ENCODE results near the gene SLC66A2. TPM values are rescaled to one million over a fixed set of nuclear protein-coding genes. Genes with fewer than 3 reads are reported as not detected.

Gene SLC66A2
- total and polyA plus RNA-seq, 2 donors (not counting 1 experiment from before 2014, with no cell fraction given), result 44.4 to 45.1 TPM

DNA sequence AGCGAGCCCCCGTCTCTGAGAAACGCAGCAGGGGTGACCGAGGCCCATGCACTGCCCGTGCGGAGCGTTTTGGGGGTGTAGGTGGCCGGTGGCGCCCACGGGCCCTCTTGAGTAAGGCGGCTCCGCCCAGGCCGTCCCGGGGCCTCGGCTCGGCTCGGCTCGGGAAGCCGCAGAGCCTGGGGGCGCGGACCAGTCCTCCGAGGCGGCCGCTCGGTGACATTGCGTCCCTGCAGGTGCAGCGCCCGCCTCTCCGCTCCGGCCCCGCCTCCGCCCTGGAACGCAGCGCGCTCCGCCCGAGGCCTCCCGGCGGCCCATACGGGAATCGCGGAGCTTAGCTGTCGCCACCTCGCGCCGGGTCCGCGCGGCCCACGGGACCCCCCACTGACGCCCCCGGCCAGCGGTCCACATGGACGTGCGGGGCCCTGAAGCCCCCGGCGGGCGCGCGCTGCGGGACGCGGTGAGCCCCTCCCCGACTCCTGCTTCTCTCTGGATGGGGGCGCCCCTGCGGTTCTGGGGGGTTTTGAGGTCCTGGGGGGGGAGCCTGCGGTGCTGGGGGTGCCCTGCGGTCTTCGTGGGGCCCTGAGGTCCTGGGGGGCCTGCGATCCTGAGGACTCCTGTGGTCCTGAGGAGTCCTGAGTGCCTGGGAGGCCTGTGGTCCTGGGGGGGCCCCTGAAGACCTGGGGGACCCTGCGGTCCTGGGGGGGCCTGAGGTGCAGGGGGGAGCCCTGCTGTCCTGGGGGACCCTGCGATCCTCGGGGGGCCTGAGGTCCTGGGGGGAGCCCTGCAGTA, 13.1 kb upstream of the SLC66A2 start, which contains the start of gene HSBP1L1:
HSBP1L1 (plus strand) TSS at position 314 of the 789 bp plus-strand sequence; CDS start at position 407, 93 bp downstream.
- peak within 1 kb of the TSS; percentile 74 for H3K4me3 Mint-ChIP-seq
- POLR2A ChIA-PET, result interaction anchor here (1.0 kb wide), 1 partner anchor 284 kb away, joined by 3 read pairs; no protein-coding TSS in a partner anchor
- H3K9me3 Mint-ChIP-seq (ENCODE audit: insufficient read depth), result no peaks in the 10 kb centered on the region
- intact Hi-C loops (cut with micrococcal nuclease), result loop anchor here (1.0 to 5.0 kb wide), 3 partner anchors 13 to 167 kb away; partner anchors contain the start of genes KCNG2, SLC66A2 and TXNL4A
- peak within 1 kb of the TSS; percentile 96 for H3K4me2 ChIP-seq (replicated peaks; ENCODE audit: low read depth, low read length, poor library complexity, severe bottlenecking)
- H3K9ac ChIP-seq (ENCODE audit: low read length), result peak within 1 kb of the TSS; percentile 68
- peaks cover 23 to 41% of the 10 kb centered on the region in 2 donors for H3K4me1 ChIP-seq (ENCODE audit: control insufficient read depth in 2 of 2, insufficient read depth in 2 of 2, low read length in 2 of 2)
- peak within 1 kb of the TSS in 4 of 5 experiments; percentile 37 to 63 (median 56) for H3K4me3 ChIP-seq (ENCODE audit: control extremely low read depth in 1 of 5, extremely low read depth in 1 of 5, insufficient read depth in 1 of 5, low read depth in 2 of 5, low read length in 4 of 5)
- H3K4me1 Mint-ChIP-seq, result peaks cover 39% of the 10 kb centered on the region
- H3K27me3 Mint-ChIP-seq, result no peaks in the 10 kb centered on the region
- H3K36me3 ChIP-seq (replicated peaks in 1 of 2; ENCODE audit: control extremely low read depth in 1 of 2, control insufficient read depth in 1 of 2, extremely low read depth in 1 of 2, insufficient read depth in 2 of 2, low read length in 1 of 2), result no peaks in the 10 kb centered on the region
- H3K27ac Mint-ChIP-seq, result peak within 1 kb of the TSS; percentile 77
- H2AFZ ChIP-seq (ENCODE audit: insufficient read depth, low read depth, low read length, poor library complexity, severe bottlenecking), result peak within 1 kb of the TSS; percentile 75
- H3K9me3 ChIP-seq (ENCODE audit: control extremely low read depth in 1 of 3, control insufficient read depth in 2 of 3, insufficient read depth in 1 of 3, low read length in 2 of 3), result peaks cover 0 to 14% (median 0%) of the 10 kb centered on the region in 3 donors
- H3K79me2 ChIP-seq (ENCODE audit: control insufficient read depth, insufficient read depth, low read length), result no peaks in the 10 kb centered on the region
- H3K27me3 ChIP-seq (replicated peaks in 1 of 4; ENCODE audit: control extremely low read depth in 1 of 4, control insufficient read depth in 3 of 4, insufficient read depth in 4 of 4, low read length in 3 of 4), result peaks cover 0 to 6% (median 0%) of the 10 kb centered on the region in 4 experiments
- peak within 1 kb of the TSS in 1 of 2 donors; percentile 41 for H3K27ac ChIP-seq (ENCODE audit: low read length in 2 of 2)
- CTCF ChIA-PET, result interaction anchor here (0.9 to 1.3 kb wide), 2 partner anchors 13 to 21 kb away, joined by 3 to 5 read pairs; partner anchors contain the start of gene SLC66A2
- peak; percentile 76 for DNase-seq
- peaks cover 10% of the 10 kb centered on the region for H4K20me1 ChIP-seq (ENCODE audit: control insufficient read depth, insufficient read depth, low read length, poor library complexity, severe bottlenecking)
- TF ChIP-seq, protein P1, sequence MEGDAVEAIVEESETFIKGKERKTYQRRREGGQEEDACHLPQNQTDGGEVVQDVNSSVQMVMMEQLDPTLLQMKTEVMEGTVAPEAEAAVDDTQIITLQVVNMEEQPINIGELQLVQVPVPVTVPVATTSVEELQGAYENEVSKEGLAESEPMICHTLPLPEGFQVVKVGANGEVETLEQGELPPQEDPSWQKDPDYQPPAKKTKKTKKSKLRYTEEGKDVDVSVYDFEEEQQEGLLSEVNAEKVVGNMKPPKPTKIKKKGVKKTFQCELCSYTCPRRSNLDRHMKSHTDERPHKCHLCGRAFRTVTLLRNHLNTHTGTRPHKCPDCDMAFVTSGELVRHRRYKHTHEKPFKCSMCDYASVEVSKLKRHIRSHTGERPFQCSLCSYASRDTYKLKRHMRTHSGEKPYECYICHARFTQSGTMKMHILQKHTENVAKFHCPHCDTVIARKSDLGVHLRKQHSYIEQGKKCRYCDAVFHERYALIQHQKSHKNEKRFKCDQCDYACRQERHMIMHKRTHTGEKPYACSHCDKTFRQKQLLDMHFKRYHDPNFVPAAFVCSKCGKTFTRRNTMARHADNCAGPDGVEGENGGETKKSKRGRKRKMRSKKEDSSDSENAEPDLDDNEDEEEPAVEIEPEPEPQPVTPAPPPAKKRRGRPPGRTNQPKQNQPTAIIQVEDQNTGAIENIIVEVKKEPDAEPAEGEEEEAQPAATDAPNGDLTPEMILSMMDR (IDR thresholded peaks at IDR 0.05), result peak; percentile 23
- TF ChIP-seq EZH2 (IDR thresholded peaks at IDR 0.05; ENCODE audit: borderline replicate concordance, insufficient read depth, low read depth, low read length, poor library complexity, severe bottlenecking), result no peak
- ATAC-seq (ENCODE audit: low read depth), result peak; percentile 90
- WGBS (ENCODE audit: insufficient coverage), result under 1% methylated on average over 68 of the region's 73 CpGs

Data from B cell (primary cell).